HepG2 (cell line): ENCODE measurements around the gene CMC1. TPM values are rescaled to one million over a fixed set of nuclear protein-coding genes. Genes with fewer than 3 reads are reported as not detected.

ENCODE experiments used
- ATAC-seq: fragments of 200-7000 bp; cut with Tn5 transposase; 3 replicates; pipeline ENCODE4 v1.9.1; 2020; ENCODE audit warnings: mild to moderate bottlenecking, moderate library complexity
- BruUV-seq: library from RNA; stranded (reverse); fragments of 400-500 nt; replicated peaks from 2 replicates; lab custom pipeline; 2021; lab: Mats Ljungman, UMichigan
- CTCF ChIA-PET: fragments of 300-600 bp; formaldehyde crosslinking; extraction: SDS; loops from one replicate; lab custom pipeline; 2021; ENCODE audit warnings: low total read pairs, inconsistent platforms, low intra/inter-chr PET ratio; lab: Yijun Ruan, JAX
- POLR2A ChIA-PET: fragments of 350-600 bp; sonication (Branson Sonifier 250); formaldehyde crosslinking; loops from one replicate; lab custom pipeline; 2020; ENCODE audit warnings: antibody characterized with exemption, inconsistent platforms; lab: Yijun Ruan, JAX
- DNase-seq: peaks from one replicate; pipeline ENCODE4 v3.0.0-alpha.2; 2015; ENCODE audit warnings: low spot score
- FAIRE-seq: peaks from 3 replicates; lab custom pipeline; 2011; peaks lifted over from hg19 to GRCh38; lab: Jason Lieb, UNC
- H2AFZ ChIP-seq: one replicate; pipeline ENCODE4 v1.6.1; 2011; ENCODE audit warnings: low read length, inconsistent platforms
- H3K27ac ChIP-seq: fragments of 300-600 bp; 3 replicates; pipeline ENCODE4 v1.8.0; 2011; ENCODE audit warnings: mixed run types, mild to moderate bottlenecking, mixed read lengths, low read length, inconsistent platforms; ENCODE audit not compliant: insufficient read depth; ENCODE audit errors: extremely low read length
- H3K27me3 ChIP-seq, 2 experiments: fragments of 200-600 bp in 1 of 2; 2 replicates in 1 of 2; 3 replicates in 1 of 2; pipeline versions ENCODE4 v1.6.0 to v1.8.0; 2011; ENCODE audit warnings: low read length in 2 of 2, mild to moderate bottlenecking in 2 of 2, moderate library complexity in 2 of 2, inconsistent platforms in 1 of 2; ENCODE audit not compliant: insufficient read depth in 2 of 2, control insufficient read depth in 1 of 2
- H3K36me3 ChIP-seq, 2 experiments: fragments of 200-600 bp in 1 of 2; replicated peaks in 1 of 2; 2 replicates in 1 of 2; 3 replicates in 1 of 2; pipeline versions ENCODE4 v1.5.1 to v1.8.0; 2011; ENCODE audit warnings: low read length in 2 of 2, inconsistent platforms in 1 of 2; ENCODE audit not compliant: insufficient read depth in 2 of 2, control insufficient read depth in 1 of 2
- H3K4me1 ChIP-seq: 2 replicates; pipeline ENCODE4 v1.5.1; 2012; ENCODE audit warnings: low read length, inconsistent platforms; ENCODE audit not compliant: insufficient read depth
- H3K4me2 ChIP-seq: 2 replicates; pipeline ENCODE4 v1.6.0; 2011; ENCODE audit warnings: low read depth, low read length, inconsistent platforms
- H3K4me3 ChIP-seq, 3 experiments: fragments of 200-600 bp in 1 of 3; sonication (generic), shearing (Covaris generic) in 1 of 3; replicated peaks in 1 of 3; 2 replicates each; pipeline ENCODE4 v1.5.1; 2011 to 2016; ENCODE audit warnings: low read length in 3 of 3, inconsistent platforms in 2 of 3, low read depth in 2 of 3, mild to moderate bottlenecking in 2 of 3, control low read depth in 1 of 3, mixed read lengths in 1 of 3; ENCODE audit not compliant: insufficient read depth in 1 of 3
- H3K79me2 ChIP-seq: one replicate; pipeline ENCODE4 v1.6.1; 2011; ENCODE audit warnings: low read length, inconsistent platforms; ENCODE audit not compliant: insufficient read depth
- H3K9ac ChIP-seq: 2 replicates; pipeline ENCODE4 v1.6.0; 2011; ENCODE audit warnings: mild to moderate bottlenecking, low read depth, low read length, inconsistent platforms; ENCODE audit not compliant: insufficient read depth
- H3K9me3 ChIP-seq: 2 replicates; pipeline ENCODE4 v1.5.1; 2012; ENCODE audit warnings: mild to moderate bottlenecking, low read length
- H4K20me1 ChIP-seq: 2 replicates; pipeline ENCODE4 v1.6.0; 2011; ENCODE audit warnings: inconsistent platforms, mild to moderate bottlenecking, low read length, moderate library complexity; ENCODE audit not compliant: insufficient read depth
- KMT2B ChIP-seq: IDR thresholded peaks from 2 replicates; pipeline ENCODE4 v1.6.1; 2016; ENCODE audit warnings: missing genetic modification reagents, missing compliant biosample characterization
- MTF2 ChIP-seq: sonication (generic); formaldehyde crosslinking; IDR thresholded peaks from 2 replicates; pipeline ENCODE4 v1.5.0; 2020; ENCODE audit warnings: missing genetic modification reagents, borderline replicate concordance
- RBM22 ChIP-seq: fragments of 200-400 bp; formaldehyde crosslinking; optimal IDR thresholded peaks from 2 replicates; pipeline ENCODE3; 2017; ENCODE audit warnings: mild to moderate bottlenecking, low read length, moderate library complexity
- SP5 ChIP-seq: IDR thresholded peaks from 2 replicates; pipeline ENCODE4 v1.6.1; 2016; ENCODE audit warnings: low read depth, borderline replicate concordance
- ZNF451 ChIP-seq: sonication (generic); formaldehyde crosslinking; IDR thresholded peaks from 2 replicates; pipeline ENCODE4 v1.5.0; 2020; ENCODE audit warnings: mild to moderate bottlenecking, missing genetic modification reagents
- ZNF788 ChIP-seq: sonication (generic); formaldehyde crosslinking; IDR thresholded peaks from 2 replicates; pipeline ENCODE4 v1.5.0; 2020; ENCODE audit warnings: mild to moderate bottlenecking, missing genetic modification reagents, borderline replicate concordance
- in situ Hi-C: cut with HindIII; loops from 2 replicates; pipeline ENCODE4 v1.10.0; 2017; ENCODE audit warnings: low pct_unique_long_range_greater_than_20kb; ENCODE audit not compliant: extremely low pct_ligation_motif_present
- intact Hi-C: fragments of 100-400 bp; cut with micrococcal nuclease; formaldehyde crosslinking; loops from one replicate; pipeline ENCODE4 v1.10.0; 2022; ENCODE audit not compliant: unreplicated experiment
- polyA plus RNA-seq, 8 experiments: library from polyadenylated mRNA; depleted of rRNA in 3 of 8; stranded (reverse) in 7 of 8; unstranded in 1 of 8; fragments of >200 nt; fragmentation: Illumina TruSeq in 4 of 8; extraction: Trizol in 4 of 8; gene quantifications; 2 replicates each; pipeline versions ENCODE4 v1.2.1 to v1.2.3, GENCODE V29; 2011 to 2016; ENCODE audit warnings: low read depth in 4 of 8, missing spikeins in 1 of 8, mixed read lengths in 1 of 8; ENCODE audit not compliant: insufficient read depth in 1 of 8
- total RNA-seq, 5 experiments: library from RNA; depleted of rRNA; stranded (reverse); fragments of >200 nt; fragmentation: Illumina TruSeq; extraction: Trizol; gene quantifications; 2 replicates each; pipeline ENCODE4 v1.2.3, GENCODE V29; 2016; ENCODE audit warnings: low read depth in 1 of 5
- TF ChIP-seq, protein P1 (sequence below): sonication (generic); formaldehyde crosslinking; IDR thresholded peaks from 2 replicates; pipeline ENCODE4 v1.4.0; 2020; ENCODE audit warnings: missing genetic modification reagents

The CMC1 gene
- total and polyA plus RNA-seq, 2 of the 13 experiments (the other 11 are each of a cell fraction or from before 2014, with no cell fraction given): 22.1 to 29.5 TPM

DNA sequence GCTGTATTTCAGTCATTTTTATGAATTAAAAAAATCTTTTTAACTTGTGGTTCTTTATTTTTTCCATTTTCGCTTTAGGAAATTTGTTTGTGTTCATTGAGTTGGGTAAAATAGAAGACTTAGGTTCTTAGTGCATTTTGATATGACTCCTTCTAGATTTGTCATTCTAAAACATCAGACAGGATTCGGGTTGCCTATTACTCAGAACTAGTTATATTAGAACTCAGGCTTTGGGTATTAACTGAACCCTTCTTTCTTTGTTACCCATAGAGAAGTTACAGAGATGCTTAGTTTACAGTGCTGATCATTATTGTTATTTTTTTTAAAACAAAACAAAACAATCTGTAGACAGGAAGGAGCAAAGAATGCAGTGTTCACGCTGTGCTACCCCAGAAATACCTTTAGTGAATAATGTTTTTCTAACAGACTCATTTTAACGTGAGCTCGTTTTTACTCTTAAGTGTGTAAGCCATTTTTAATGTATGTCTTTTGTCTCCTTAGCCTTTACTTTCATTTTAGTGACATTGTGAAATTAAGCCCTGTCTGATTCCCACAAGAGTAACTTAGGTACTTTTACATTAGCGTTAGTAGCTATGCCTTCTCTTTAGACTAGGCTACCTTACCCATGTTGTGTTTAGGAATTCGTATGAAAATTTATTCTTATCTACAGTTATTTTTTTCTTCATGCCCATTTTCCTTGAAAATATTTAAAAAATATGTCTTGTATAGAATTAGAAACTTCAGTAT lies 53.4 kb downstream of the CMC1 start (continued):
- TF ChIP-seq, protein P1, sequence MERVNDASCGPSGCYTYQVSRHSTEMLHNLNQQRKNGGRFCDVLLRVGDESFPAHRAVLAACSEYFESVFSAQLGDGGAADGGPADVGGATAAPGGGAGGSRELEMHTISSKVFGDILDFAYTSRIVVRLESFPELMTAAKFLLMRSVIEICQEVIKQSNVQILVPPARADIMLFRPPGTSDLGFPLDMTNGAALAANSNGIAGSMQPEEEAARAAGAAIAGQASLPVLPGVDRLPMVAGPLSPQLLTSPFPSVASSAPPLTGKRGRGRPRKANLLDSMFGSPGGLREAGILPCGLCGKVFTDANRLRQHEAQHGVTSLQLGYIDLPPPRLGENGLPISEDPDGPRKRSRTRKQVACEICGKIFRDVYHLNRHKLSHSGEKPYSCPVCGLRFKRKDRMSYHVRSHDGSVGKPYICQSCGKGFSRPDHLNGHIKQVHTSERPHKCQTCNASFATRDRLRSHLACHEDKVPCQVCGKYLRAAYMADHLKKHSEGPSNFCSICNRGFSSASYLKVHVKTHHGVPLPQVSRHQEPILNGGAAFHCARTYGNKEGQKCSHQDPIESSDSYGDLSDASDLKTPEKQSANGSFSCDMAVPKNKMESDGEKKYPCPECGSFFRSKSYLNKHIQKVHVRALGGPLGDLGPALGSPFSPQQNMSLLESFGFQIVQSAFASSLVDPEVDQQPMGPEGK (CRISPR knock-in tag): no peak
- TF ChIP-seq ZNF451: no peak
- no peak for TF ChIP-seq ZNF788 (CRISPR knock-in tag)

DNA sequence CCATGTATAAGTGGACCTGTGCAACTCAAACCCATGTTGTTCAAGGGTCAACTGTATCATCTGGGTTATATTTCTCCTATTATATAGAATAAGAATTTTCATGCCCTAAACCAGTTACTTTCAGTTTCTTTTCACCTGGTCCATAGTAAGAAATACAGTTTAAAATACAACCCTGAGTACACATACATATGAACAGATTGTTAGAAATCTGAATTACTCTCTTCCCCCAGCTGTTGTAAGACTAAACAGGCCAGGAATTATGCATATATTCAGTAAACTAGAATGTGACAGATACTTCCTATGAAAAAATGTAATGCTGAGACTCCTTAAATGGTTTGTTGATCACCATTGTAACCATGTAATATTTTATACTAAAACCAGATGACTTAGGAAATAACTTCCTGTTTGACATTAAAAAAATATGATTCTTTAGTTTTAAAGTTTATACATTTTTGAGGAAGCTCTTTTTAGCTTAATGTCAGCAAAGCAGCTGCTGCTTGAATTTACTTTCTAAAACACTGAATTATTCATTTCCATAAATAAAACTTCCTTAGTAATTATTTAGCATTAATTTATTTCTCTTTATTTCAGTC lies 54.6 kb downstream of the CMC1 start:
- no peak for DNase-seq
- in situ Hi-C loops (no loop called here), intact Hi-C loops (no loop called here)
- TF ChIP-seq KMT2B (CRISPR knock-in tag) (no peak), RBM22 (no peak), SP5 (CRISPR knock-in tag) (no peak), MTF2 (CRISPR knock-in tag) (no peak)
- H3K36me3 ChIP-seq: peaks cover 0 to 4% of the 10 kb centered on the region in 2 experiments; a peak in 3 of 5 replicates
- peaks cover 3% of the 10 kb centered on the region; the same call in 1 of the 2 replicates for H4K20me1 ChIP-seq
- H3K9ac ChIP-seq: no peak overlapping the region
- BruUV-seq: no TSS peak
- H2AFZ ChIP-seq: no peak overlapping the region
- H3K9me3 ChIP-seq: no peaks in the 10 kb centered on the region
- no peaks in the 10 kb centered on the region for H3K27me3 ChIP-seq
- H3K4me3 ChIP-seq: no peak overlapping the region
- FAIRE-seq: no peak
- ChIA-PET POLR2A (no interaction called here), CTCF (no interaction called here)
- no peaks in the 10 kb centered on the region for H3K4me1 ChIP-seq
- no peak overlapping the region for H3K4me2 ChIP-seq
- ATAC-seq: no peak
- H3K79me2 ChIP-seq: no peaks in the 10 kb centered on the region
- no peak overlapping the region for H3K27ac ChIP-seq
